Measurements from ENCODE around the gene SMURF2.
"Not testable (repeated sequence)": the region's sequence is repeated elsewhere in the genome, so short reads cannot be mapped to it uniquely, and the experiment has no call there.

SMURF2 gene

GRCh38 chr17:64599187-64599676 lies 62.9 kb downstream of the SMURF2 start:
- Histone ChIP-seq H3K9ac (ENCODE audit: low read depth in 1 of 2, low read length in 2 of 2) (no peak overlapping the region), H3K4me3 (ENCODE audit: low read depth in 1 of 2, low read length in 2 of 2) (no peak overlapping the region), H3K9me3 (ENCODE audit: control insufficient read depth in 1 of 2, low read length in 2 of 2) (no peaks in the 10 kb centered on the region), H3K27me3 (ENCODE audit: control insufficient read depth in 1 of 2, insufficient read depth in 2 of 2, low read length in 2 of 2) (no peaks in the 10 kb centered on the region), H3K4me1 (ENCODE audit: control insufficient read depth in 1 of 2, insufficient read depth in 2 of 2, low read length in 2 of 2) (peaks cover 0 to 4% of the 10 kb centered on the region in 2 donors), H3K36me3 (ENCODE audit: control insufficient read depth in 1 of 2, insufficient read depth in 2 of 2, low read length in 2 of 2) (peaks cover 0 to 8% of the 10 kb centered on the region in 2 donors), H3K27ac (ENCODE audit: low read depth, low read length) (no peak overlapping the region)

DNA sequence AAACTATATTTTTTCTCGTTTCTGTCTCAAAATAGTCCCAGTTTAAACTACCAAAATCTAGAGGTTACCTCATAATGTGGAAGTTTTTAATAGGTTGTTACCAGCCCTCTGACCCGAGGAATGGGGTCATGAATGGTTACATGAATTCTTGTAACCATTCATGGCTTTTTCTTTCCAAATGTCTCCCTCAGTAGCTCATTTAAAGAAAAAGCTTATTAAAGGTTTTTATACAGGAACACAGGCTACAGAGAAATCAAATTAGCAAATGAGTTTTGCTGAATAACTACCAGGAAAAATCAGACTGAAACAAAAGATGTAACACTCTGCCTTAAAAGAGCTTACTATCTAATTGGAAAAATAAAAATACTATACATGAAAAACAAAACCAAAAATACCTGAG lies 63.4 kb downstream of the SMURF2 start:
- no peak overlapping the region for H3K27ac ChIP-seq (ENCODE audit: low read depth, low read length)
- no peaks in the 10 kb centered on the region for H3K9me3 ChIP-seq (ENCODE audit: control insufficient read depth in 1 of 2, low read length in 2 of 2)
- H3K4me1 ChIP-seq (ENCODE audit: control insufficient read depth in 1 of 2, insufficient read depth in 2 of 2, low read length in 2 of 2): peaks cover 0 to 4% of the 10 kb centered on the region in 2 donors
- H3K9ac ChIP-seq (ENCODE audit: low read depth in 1 of 2, low read length in 2 of 2): no peak overlapping the region
- peaks cover 0 to 8% of the 10 kb centered on the region in 2 donors for H3K36me3 ChIP-seq (ENCODE audit: control insufficient read depth in 1 of 2, insufficient read depth in 2 of 2, low read length in 2 of 2)
- H3K27me3 ChIP-seq (ENCODE audit: control insufficient read depth in 1 of 2, insufficient read depth in 2 of 2, low read length in 2 of 2): no peaks in the 10 kb centered on the region
- no peak overlapping the region for H3K4me3 ChIP-seq (ENCODE audit: low read depth in 1 of 2, low read length in 2 of 2)

- no peaks in the 10 kb centered on the region for H3K27me3 ChIP-seq (ENCODE audit: control insufficient read depth in 1 of 2, insufficient read depth in 2 of 2, low read length in 2 of 2)
- H3K36me3 ChIP-seq (ENCODE audit: control insufficient read depth in 1 of 2, insufficient read depth in 2 of 2, low read length in 2 of 2): peaks cover 0 to 9% of the 10 kb centered on the region in 2 donors
- H3K4me3 ChIP-seq (ENCODE audit: low read depth in 1 of 2, low read length in 2 of 2): no peak overlapping the region
- H3K4me1 ChIP-seq (ENCODE audit: control insufficient read depth in 1 of 2, insufficient read depth in 2 of 2, low read length in 2 of 2): peaks cover 0 to 4% of the 10 kb centered on the region in 2 donors
- no peak overlapping the region for H3K27ac ChIP-seq (ENCODE audit: low read depth, low read length)
- H3K9me3 ChIP-seq (ENCODE audit: control insufficient read depth in 1 of 2, low read length in 2 of 2): no peaks in the 10 kb centered on the region
- H3K9ac ChIP-seq (ENCODE audit: low read depth in 1 of 2, low read length in 2 of 2): no peak overlapping the region
These were observed 65.1 kb downstream of the SMURF2 start for GRCh38 chr17:64596988-64597387.

- H3K36me3 ChIP-seq (ENCODE audit: control insufficient read depth in 1 of 2, insufficient read depth in 2 of 2, low read length in 2 of 2): peaks cover 4 to 14% of the 10 kb centered on the region in 2 donors
These were observed 65.7 kb downstream of the SMURF2 start for GRCh38 chr17:64596439-64596838.

DNA sequence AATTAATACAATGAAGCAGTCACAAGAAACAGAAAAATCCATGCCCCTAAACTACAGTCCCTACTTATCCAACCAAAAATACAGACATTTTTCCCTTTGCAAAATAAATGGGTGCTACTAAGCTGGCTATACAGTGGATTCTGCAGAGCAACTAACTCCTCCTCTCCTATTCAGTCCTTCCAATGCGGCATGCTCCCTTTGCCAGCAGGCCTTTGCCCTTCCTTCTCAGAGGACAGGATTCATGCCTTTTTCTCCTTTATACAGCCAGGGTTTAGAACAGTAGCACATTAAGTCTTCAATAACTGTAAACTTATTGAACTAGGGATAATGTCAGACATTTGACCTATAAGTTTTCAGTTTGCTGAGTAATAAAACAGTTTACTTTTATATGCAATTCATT lies 70.2 kb downstream of the SMURF2 start:
- Histone ChIP-seq H3K9me3 (ENCODE audit: control insufficient read depth in 1 of 2, low read length in 2 of 2) (no peaks in the 10 kb centered on the region), H3K9ac (ENCODE audit: low read depth in 1 of 2, low read length in 2 of 2) (no peak overlapping the region), H3K4me1 (ENCODE audit: control insufficient read depth in 1 of 2, insufficient read depth in 2 of 2, low read length in 2 of 2) (no peaks in the 10 kb centered on the region), H3K4me3 (ENCODE audit: low read depth in 1 of 2, low read length in 2 of 2) (no peak overlapping the region), H3K27ac (ENCODE audit: low read depth, low read length) (no peak overlapping the region), H3K27me3 (ENCODE audit: control insufficient read depth in 1 of 2, insufficient read depth in 2 of 2, low read length in 2 of 2) (no peaks in the 10 kb centered on the region), H3K36me3 (ENCODE audit: control insufficient read depth in 1 of 2, insufficient read depth in 2 of 2, low read length in 2 of 2) (peaks cover 5 to 22% of the 10 kb centered on the region in 2 donors)

More at GRCh38 chr17:64596439-64596838, 65.7 kb downstream of the SMURF2 start:
- no peak overlapping the region for H3K27ac ChIP-seq (ENCODE audit: low read depth, low read length)
- H3K27me3 ChIP-seq (ENCODE audit: control insufficient read depth in 1 of 2, insufficient read depth in 2 of 2, low read length in 2 of 2): no peaks in the 10 kb centered on the region
- peaks cover 0 to 4% of the 10 kb centered on the region in 2 donors for H3K4me1 ChIP-seq (ENCODE audit: control insufficient read depth in 1 of 2, insufficient read depth in 2 of 2, low read length in 2 of 2)
- no peak overlapping the region for H3K4me3 ChIP-seq (ENCODE audit: low read depth in 1 of 2, low read length in 2 of 2)
- H3K9me3 ChIP-seq (ENCODE audit: control insufficient read depth in 1 of 2, low read length in 2 of 2): no peaks in the 10 kb centered on the region
- H3K9ac ChIP-seq (ENCODE audit: low read depth in 1 of 2, low read length in 2 of 2): no peak overlapping the region

DNA sequence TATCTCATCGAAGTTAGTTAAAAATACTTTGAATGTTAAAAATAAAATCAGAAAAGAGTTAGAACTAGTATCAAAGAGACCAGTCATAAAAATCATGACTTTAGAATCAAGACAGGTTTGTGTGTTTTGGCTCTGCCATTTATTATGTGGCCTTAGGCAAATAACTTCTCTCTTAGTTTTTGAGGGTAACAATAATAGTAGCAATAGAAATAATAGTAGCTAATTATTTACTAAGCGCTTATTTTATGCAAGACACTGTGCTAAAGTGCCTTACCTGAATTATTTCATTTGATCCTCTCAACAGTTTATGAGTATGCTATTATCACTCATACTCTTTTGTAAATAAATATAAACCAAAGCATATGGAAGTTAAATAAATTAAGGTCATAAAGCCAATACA lies 77.0 kb downstream of the SMURF2 start:
- H3K4me3 ChIP-seq (ENCODE audit: low read depth in 1 of 2, low read length in 2 of 2): no peak overlapping the region
- H3K36me3 ChIP-seq (ENCODE audit: control insufficient read depth in 1 of 2, insufficient read depth in 2 of 2, low read length in 2 of 2): peaks cover 5 to 35% of the 10 kb centered on the region in 2 donors
- no peak overlapping the region for H3K27ac ChIP-seq (ENCODE audit: low read depth, low read length)
- H3K9ac ChIP-seq (ENCODE audit: low read depth in 1 of 2, low read length in 2 of 2): no peak overlapping the region
- H3K4me1 ChIP-seq (ENCODE audit: control insufficient read depth in 1 of 2, insufficient read depth in 2 of 2, low read length in 2 of 2): no peaks in the 10 kb centered on the region
- H3K27me3 ChIP-seq (ENCODE audit: control insufficient read depth in 1 of 2, insufficient read depth in 2 of 2, low read length in 2 of 2): no peaks in the 10 kb centered on the region
- H3K9me3 ChIP-seq (ENCODE audit: control insufficient read depth in 1 of 2, low read length in 2 of 2): no peaks in the 10 kb centered on the region

DNA sequence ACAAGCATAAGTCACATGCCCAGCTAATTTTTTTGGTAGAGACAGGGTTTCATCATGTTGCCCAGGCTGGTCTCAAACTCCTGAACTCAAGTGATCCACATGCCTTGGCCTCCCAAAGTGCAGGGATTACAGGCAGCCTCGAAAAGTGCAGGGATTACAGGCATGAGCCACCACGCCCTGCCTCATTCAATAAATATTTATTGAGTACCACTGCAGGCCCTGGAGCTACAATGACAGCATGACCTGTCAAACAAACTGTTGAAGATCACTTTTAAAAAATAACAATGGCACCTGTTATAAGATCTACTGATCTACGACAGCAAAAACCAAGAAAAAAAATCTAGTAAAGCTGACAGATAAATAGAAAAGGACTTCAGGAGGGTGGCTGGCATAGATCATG lies 79.1 kb downstream of the SMURF2 start:
- Histone ChIP-seq H3K27me3 (ENCODE audit: control insufficient read depth in 1 of 2, insufficient read depth in 2 of 2, low read length in 2 of 2) (no peaks in the 10 kb centered on the region), H3K4me1 (ENCODE audit: control insufficient read depth in 1 of 2, insufficient read depth in 2 of 2, low read length in 2 of 2) (no peaks in the 10 kb centered on the region), H3K27ac (ENCODE audit: low read depth, low read length) (no peak overlapping the region), H3K9ac (ENCODE audit: low read depth in 1 of 2, low read length in 2 of 2) (no peak overlapping the region), H3K36me3 (ENCODE audit: control insufficient read depth in 1 of 2, insufficient read depth in 2 of 2, low read length in 2 of 2) (peaks cover 5 to 38% of the 10 kb centered on the region in 2 donors), H3K4me3 (ENCODE audit: low read depth in 1 of 2, low read length in 2 of 2) (no peak overlapping the region), H3K9me3 (ENCODE audit: control insufficient read depth in 1 of 2, low read length in 2 of 2) (no peaks in the 10 kb centered on the region)

DNA sequence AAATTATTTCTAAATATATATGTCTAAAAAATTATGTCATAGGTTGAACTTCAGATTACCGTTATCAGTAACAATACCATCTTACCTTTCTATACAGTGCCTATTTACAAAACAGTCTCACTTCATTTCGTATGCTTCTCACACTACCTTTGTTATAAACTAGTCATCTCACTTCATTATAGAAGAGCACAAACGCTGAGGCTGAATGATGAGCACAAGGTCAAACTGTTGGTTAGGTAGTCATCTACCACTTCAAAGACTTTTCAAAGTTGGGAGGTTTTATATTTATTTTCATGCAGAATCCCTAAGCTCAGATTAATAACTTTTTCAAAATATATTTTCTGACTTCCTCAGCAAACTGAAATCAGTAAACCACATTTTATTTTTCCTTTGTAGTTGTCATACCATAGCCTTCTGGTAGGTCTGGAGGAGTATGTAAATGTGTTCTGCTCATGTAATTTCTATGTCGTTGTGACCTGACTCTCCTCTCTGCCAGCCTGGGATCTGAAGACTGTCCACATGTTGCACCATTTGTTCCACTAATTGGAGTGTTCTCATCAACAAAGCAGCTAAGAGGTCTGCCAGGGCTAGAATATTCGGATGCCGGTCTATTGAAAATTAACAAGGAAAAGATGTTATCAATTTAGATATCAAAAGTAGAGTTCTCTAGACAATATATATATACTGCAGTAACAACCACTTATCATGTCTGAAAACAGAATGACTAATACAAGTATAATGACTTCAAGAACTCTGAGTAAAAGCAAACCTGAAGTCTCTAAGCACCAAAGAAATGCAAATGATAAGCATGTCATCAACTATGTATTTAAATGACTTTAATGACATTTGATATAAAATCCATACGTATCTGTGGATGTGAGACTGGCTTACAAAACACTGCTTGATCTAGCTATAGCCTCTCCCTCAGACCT lies 81.5 kb downstream of the SMURF2 start:
- Histone ChIP-seq H3K27ac (ENCODE audit: low read depth, low read length) (no peak overlapping the region), H3K4me1 (ENCODE audit: control insufficient read depth in 1 of 2, insufficient read depth in 2 of 2, low read length in 2 of 2) (no peaks in the 10 kb centered on the region), H3K9ac (ENCODE audit: low read depth in 1 of 2, low read length in 2 of 2) (no peak overlapping the region), H3K4me3 (ENCODE audit: low read depth in 1 of 2, low read length in 2 of 2) (no peak overlapping the region), H3K36me3 (ENCODE audit: control insufficient read depth in 1 of 2, insufficient read depth in 2 of 2, low read length in 2 of 2) (peaks cover 8 to 46% of the 10 kb centered on the region in 2 donors), H3K9me3 (ENCODE audit: control insufficient read depth in 1 of 2, low read length in 2 of 2) (no peaks in the 10 kb centered on the region), H3K27me3 (ENCODE audit: control insufficient read depth in 1 of 2, insufficient read depth in 2 of 2, low read length in 2 of 2) (no peaks in the 10 kb centered on the region)

DNA sequence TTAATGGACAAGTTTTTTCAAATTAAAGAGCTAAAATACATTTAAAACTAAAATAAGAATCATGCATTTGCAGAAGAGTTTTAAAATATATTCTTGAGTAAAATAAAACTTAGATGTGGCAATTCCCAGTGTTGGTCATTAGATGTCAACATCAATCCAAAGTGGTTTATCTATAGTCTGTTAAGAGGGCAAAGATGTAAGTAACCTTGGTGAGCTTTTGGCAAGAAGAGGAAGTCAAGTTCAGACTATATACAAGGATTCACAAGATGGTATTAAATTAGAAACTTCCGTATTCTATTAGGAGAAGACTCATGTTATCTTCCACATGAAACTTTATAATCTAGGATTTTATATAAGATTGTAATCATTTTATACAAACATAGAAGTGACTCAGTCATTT lies 82.2 kb downstream of the SMURF2 start:
- Histone ChIP-seq H3K9me3 (ENCODE audit: control insufficient read depth in 1 of 2, low read length in 2 of 2) (no peaks in the 10 kb centered on the region), H3K27me3 (ENCODE audit: control insufficient read depth in 1 of 2, insufficient read depth in 2 of 2, low read length in 2 of 2) (no peaks in the 10 kb centered on the region), H3K4me3 (ENCODE audit: low read depth in 1 of 2, low read length in 2 of 2) (no peak overlapping the region), H3K36me3 (ENCODE audit: control insufficient read depth in 1 of 2, insufficient read depth in 2 of 2, low read length in 2 of 2) (peaks cover 12 to 45% of the 10 kb centered on the region in 2 donors), H3K4me1 (ENCODE audit: control insufficient read depth in 1 of 2, insufficient read depth in 2 of 2, low read length in 2 of 2) (no peaks in the 10 kb centered on the region), H3K9ac (ENCODE audit: low read depth in 1 of 2, low read length in 2 of 2) (no peak overlapping the region), H3K27ac (ENCODE audit: low read depth, low read length) (no peak overlapping the region)

DNA sequence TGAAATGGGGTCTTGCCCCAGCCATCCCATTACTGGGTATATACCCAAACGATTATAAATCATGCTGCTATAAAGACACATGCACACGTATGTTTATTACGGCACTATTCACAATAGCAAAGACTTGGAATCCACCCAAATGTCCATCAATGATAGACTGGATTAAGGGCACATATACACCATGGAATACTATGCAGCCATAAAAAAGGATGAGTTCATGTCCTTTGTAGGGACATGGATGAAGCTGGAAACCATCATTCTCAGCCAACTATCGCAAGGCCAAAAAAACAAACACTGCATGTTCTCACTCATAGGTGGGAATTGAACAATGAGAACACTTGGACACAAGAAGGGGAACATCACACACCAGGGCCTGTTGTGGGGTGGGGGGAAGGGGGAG lies 85.1 kb downstream of the SMURF2 start:
- not testable (repeated sequence) for H3K9ac ChIP-seq (ENCODE audit: low read depth in 1 of 2, low read length in 2 of 2); H3K4me3 ChIP-seq (ENCODE audit: low read depth in 1 of 2, low read length in 2 of 2); H3K27me3 ChIP-seq (ENCODE audit: control insufficient read depth in 1 of 2, insufficient read depth in 2 of 2, low read length in 2 of 2); H3K27ac ChIP-seq (ENCODE audit: low read depth, low read length); H3K4me1 ChIP-seq (ENCODE audit: control insufficient read depth in 1 of 2, insufficient read depth in 2 of 2, low read length in 2 of 2); H3K9me3 ChIP-seq (ENCODE audit: control insufficient read depth in 1 of 2, low read length in 2 of 2)
- peaks cover 12 to 35% of the 10 kb centered on the region in 2 donors for H3K36me3 ChIP-seq (ENCODE audit: control insufficient read depth in 1 of 2, insufficient read depth in 2 of 2, low read length in 2 of 2)

Measured in duodenal mucosa (tissue), 2 donors.